CD4-positive, alpha-beta T cell treated with Interleukin-2 at 100 ng/mL for 4 hours (primary cell): ENCODE results near the gene SMG6.

Experiments used
- DNase-seq: peaks from one replicate; pipeline ENCODE4 v3.0.0-alpha.2; 2020; ENCODE audit warnings: low spot score

Gene SMG6

GRCh38 chr17:2049333-2050299, 254.0 kb downstream of the SMG6 start:
- peak; percentile 93 for DNase-seq

DNA sequence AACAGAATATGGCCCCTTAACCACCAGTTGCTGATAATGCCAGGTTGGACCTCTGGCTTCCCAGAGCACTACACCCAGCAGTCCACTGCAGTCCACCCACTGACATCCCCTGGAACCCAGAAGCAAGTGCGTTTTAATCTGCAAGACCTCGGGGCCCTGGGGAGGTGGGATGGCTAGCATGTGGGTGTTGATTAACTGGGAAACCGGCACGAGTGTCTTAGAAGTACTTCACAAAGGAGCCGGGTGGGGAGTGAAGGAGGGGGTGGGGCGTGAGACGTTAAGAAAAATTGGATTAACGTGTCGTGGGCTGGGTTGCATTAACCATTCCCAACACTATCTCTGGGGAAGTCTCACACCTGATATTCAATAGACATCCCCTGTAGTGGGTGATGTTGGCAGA, 254.8 kb downstream of the SMG6 start:
- DNase-seq: no peak

DNA sequence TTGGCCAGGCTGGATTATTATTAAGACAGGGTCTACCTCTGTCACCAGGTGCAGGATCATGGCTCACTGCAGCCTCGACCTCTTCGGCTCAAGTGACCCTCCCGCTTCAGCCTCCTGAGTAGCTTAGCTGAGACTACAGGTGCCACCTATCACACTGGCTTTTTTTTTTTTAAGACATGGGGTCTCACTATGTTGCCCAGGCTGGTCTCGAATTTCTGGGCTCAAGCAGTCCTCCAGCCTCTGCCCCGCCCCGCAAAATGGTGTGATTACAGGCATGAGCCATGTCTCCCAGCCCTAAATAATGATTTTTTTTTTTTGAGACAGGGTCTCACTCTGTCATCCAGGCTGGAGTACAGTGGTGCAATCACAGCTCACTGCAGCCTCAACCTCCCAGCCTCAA, 256.0 kb downstream of the SMG6 start:
- DNase-seq: no peak

DNA sequence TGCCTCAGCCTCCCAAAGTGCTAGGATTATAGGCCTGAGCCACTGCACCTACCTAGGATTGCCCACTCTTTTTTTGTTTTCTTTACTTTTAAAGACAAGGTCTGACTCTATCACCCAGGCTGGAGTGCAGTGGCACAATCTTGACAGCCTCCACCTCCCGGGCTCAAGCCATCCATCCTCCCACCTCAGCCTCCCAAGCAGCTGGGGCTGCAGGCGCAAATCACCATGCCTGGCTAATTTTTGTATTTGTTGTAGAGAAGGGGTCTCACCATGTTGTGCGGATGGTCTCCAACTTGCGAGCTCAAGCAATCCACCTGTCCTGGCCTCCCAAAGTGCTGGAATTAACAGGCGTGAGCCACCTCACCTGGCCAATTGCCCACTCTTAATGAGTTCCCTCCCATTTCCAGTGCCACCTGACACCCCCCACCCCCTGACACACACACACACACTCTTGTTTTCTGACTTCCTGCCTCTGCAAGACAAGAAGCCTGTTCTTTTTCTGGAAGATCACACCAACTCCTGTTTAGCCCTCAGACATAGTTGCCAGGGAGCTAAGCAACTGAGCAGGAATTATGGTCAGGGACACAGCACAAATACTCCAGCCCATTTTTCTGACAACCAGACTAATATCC, 259.2 kb downstream of the SMG6 start:
- DNase-seq: no peak

DNA sequence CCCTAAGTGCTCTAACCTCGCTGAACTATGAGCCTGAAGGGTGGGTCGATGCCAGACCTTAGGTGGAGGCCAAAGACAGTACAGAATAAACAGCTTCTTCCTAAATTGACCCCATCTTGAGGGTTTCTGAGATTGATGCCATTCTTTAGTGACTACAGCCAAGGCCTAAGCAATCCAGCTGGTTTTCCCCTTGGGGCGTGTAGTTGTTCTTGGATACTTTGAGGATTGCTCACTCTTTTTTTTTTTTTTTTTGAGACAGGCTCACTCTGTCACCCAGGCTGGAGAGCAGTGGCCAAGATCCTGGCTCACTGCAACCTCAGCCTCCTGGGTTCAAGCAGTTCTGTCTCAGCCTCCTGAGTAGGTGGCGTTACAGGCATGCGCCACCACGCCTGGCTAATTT, 259.8 kb downstream of the SMG6 start:
- no peak for DNase-seq

DNA sequence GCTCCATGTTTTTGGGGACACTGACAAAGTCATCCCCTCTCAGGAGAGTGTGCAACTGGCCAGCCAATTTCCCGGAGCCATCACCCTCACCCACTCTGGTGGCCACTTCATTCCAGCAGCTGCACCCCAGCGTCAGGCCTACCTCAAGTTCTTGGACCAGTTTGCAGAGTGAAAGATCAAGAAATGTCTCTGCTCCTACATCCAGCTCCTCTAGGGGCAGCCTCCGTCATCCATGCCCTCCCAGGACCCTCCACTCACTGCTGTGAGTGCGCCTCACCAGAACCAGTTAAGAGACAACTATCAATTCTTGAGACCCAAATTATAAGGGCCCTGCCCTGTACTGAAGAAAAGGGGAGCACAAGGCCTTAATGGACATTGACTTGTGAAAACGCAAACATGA, 260.7 kb downstream of the SMG6 start:
- no peak for DNase-seq

- no peak for DNase-seq
These were observed 261.2 kb downstream of the SMG6 start for GRCh38 chr17:2042390-2042847.

DNA sequence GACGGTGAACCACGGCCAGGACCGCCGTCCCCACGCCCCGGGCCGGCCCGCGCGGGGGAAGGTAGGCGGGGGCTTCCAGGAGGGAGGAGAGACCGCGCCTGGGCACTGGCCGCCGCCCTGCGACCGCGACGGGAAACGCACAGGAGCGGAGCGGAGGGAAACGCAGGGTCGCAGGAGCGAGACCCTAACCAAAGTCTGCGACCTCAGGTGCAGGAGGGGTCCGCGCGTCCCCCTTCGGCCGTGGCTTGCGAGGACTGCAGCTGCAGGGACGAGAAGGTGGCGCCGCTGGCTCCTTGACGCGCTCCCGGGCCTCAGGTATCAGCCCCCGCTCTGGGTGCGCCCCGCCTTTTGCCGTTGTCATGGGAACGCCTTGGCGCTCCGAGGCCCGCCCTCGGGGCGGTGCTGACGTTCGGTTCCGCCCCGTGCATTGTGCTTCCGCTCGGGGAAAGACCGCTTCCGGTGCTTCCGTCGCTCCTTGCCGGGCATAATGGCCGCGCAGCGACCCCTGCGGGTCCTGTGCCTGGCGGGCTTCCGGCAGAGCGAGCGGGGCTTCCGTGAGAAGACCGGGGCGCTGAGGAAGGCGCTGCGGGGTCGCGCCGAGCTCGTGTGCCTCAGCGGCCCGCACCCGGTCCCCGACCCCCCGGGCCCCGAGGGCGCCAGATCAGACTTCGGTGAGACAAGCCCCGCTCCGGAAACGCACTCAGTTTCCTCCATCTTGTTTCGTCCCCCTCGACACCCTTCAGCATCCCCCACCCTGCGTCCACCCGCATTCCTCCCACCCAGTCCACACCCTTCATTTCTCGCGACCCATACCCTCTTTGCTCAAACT, 261.8 kb downstream of the SMG6 start, which contains the start of gene OVCA2:
Gene OVCA2, plus strand, starts transcription at position 462 of the 829 bp plus-strand sequence. Its CDS starts 26 bp downstream, at position 488.
- peak; percentile 97 for DNase-seq

GRCh38 chr17:2040942-2041560, 262.5 kb downstream of the SMG6 start:
- DNase-seq: no peak

DNA sequence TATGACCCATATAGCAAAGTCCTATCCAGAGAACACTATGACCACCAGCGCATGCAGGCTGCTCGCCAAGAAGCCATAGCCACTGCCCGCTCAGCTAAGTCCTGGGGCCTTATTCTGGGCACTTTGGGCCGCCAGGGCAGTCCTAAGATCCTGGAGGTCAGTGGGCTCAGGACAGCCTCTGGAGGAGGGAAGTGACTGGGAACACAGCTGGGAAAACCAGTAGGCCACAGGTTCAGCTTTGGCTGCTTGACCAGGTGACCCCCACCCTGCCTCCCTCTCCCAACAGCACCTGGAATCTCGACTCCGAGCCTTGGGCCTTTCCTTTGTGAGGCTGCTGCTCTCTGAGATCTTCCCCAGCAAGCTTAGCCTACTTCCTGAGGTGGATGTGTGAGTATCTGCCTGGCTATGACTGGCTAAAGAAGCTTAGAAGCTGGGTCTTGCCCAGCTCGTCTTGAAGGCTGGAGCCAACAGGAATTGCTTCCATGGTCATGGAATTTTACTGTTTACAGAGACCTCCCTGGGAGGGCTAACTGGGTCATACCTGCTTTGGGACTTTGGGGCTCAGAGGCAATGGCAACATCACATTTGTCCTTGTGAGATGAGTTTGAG, 263.3 kb downstream of the SMG6 start:
- DNase-seq: no peak

DNA sequence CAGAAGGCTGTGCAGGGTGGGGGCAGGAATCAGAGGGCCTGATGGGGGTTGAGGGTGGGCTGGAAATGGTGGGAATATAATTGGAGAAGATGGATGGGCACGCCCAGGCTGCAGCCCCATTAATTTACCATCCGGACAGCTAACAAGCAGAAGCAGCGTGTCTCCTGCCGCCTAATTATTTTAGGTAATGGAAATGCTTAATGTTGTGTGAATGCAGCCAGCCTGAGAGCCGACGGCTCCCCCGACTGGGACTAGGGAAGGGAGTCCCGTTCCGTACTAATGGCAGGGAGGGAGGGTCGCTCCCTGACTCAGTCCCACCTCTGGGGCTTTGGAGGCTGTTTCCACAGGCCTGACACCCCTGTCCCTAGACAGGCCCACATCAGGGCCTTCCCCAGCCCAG, 266.4 kb downstream of the SMG6 start:
- DNase-seq: no peak

GRCh38 chr17:2035541-2036488, 267.8 kb downstream of the SMG6 start:
- DNase-seq: no peak

DNA sequence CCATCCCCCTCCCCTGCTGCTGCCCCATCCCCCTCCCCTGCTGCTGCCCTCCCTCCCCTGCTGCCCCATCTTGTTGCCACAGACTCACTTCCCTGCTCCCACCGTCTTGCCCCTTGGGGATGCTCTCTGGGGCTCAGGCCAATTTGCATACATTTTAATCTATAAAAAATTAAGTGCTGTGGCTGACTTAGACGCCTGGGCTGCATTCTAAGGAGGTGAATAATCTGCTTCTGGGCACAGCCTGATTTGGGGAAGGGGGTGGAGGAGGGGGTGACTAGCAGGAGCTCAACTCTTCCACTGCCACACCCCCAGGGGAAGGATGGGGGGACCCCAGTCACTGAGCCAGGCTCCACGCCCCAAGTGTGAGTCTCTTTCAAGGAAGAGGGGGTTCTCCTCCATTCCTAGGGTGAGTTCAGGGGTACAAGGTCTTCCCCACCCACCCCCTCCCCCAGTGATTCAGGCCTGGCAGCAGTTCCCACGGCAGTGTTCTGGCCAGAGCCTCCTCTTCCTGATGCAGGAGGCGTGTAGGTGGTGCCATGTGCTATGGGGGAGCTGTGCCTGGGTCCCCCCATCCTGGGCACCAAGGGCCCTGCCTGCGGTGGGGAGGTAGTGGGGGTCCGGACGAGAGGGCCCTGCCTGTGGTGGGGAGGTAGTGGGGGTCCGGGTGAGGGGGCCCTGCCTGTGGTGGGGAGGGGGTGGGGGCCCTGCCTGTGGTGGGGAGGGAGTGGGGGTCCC, 268.6 kb downstream of the SMG6 start:
- no peak for DNase-seq

DNA sequence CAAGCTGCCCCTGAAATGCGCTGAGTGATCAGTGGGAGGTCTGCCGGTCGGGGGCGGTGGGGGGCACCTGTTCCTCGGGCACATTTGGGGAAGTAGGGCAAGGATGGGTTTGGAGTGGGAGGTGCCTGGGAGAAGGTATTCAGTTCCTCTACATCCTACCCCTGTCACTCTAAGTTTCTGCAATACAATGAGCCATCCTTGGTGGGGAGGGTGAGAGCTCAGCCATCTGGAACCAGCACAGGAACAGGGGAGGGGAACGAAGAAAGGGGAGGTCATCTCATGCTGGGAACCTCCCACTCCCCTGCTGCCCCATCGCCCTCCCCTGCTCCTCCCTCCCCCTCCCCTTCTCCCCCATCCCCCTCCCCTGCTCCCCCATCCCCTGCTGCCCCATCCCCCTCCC, 269.4 kb downstream of the SMG6 start:
- DNase-seq: no peak

- no peak for DNase-seq
These were observed 270.4 kb downstream of the SMG6 start for GRCh38 chr17:2033153-2033552.

DNA sequence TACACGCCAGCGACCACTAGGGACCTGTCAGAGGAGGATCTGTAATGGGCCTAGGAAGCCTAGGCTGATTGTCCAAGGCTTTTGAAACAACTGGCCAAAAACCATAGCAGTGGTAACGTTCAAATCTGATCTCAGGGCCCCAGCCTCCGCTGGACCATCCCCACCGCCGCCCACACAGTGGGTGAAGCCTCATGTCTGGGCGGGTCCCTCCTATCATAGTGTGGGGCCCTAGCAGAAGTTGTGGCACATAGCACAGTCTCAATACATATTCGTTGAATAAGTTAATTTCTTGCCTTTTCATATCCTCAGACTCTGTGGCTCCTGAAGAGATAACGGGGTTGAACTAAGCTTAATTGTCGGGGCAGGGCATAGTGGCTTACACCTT, 272.8 kb downstream of the SMG6 start:
- DNase-seq: no peak

DNA sequence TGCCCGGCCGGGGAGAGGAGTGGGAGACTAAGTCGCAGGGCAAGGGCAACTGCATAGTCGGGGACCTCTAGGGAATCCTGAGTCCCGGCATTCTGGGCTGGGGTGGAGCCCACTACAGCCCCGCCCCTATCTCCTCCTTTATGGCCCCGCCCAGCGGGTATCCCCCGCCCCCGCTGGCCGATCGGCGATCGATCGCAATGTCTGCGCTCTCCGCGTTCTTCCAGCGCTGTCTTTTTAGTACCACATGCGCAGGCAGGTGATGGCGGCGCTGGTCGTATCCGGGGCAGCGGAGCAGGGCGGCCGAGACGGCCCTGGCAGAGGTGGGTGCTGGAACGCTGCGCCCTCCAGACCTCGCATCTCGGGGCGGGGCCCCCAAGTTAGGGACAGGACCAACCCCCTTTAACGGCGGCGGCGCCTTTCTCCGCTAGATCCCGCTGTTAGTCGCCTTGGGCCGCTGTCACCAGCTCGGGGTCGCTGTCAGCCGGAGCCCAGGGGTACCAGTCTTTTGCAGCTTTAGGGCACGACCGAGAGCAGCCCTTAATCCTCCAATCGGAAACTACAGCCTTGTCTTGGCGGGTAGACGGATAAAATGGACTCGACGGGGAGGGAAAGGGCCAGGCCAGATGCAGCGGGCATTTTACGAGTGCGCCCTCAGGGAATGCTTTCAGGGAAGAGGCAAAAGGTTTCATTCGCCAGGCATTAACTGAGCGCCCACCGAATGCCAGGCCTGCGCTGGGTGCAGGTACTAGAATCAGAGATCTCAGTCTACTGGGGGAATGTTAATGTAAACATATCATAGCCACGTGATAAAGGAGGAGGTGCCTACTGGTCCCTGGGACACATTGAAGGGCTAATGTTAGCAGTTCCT, 273.4 kb downstream of the SMG6 start, which contains the start of gene DPH1:
Gene DPH1, plus strand, starts transcription at position 243 of the 868 bp plus-strand sequence. Its CDS starts 17 bp downstream, at position 260.
- DNase-seq: peak; percentile 87

DNA sequence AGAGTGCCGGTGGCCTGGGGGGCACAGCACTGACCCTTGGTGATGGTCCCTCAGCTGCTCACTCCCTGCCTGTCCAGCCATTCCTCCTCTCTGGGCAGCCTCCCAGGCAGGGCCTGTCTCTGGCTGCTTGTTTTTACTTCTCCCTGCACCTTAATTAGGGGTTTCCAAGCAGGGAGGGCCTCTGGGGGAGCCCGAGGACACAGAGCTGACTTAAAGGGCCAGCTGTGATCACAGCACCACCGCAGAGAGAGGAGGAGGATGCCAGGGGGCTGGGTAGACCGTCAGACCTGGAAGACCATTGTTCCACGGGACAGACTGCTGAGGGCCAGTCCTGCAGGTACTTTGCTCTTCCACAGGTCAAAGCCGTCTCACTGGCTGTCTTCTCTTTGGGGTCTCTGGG, 274.8 kb downstream of the SMG6 start:
- DNase-seq: no peak
